T-helper 17 cell (primary cell): ENCODE measurements around the gene OR9I1. TPM values are rescaled to one million over a fixed set of nuclear protein-coding genes. Genes with fewer than 3 reads are reported as not detected.

Experiments
- ATAC-seq: fragments of 150-1000 bp; cut with Tn5 transposase; 2 replicates; pipeline ENCODE4 v1.10.0; 2021; ENCODE audit warnings: mild to moderate bottlenecking, moderate library complexity
- DNase-seq, 3 donors: peaks; one replicate each; pipeline versions ENCODE4 v3.0.0 to v3.0.0-alpha.2; 2020 to 2021
- H3K9me3 ChIP-seq: one replicate; pipeline ENCODE4 v1.7.0; 2013; ENCODE audit warnings: low read length, mild to moderate bottlenecking; ENCODE audit not compliant: control insufficient read depth, poor library complexity, severe bottlenecking
- H3K27ac Mint-ChIP-seq: one replicate; pipeline ENCODE4 v1.8.0; 2022; ENCODE audit warnings: mild to moderate bottlenecking, moderate library complexity, mixed read lengths
- H3K27me3 Mint-ChIP-seq: one replicate; pipeline ENCODE4 v1.8.0; 2022; ENCODE audit warnings: mixed read lengths
- H3K36me3 Mint-ChIP-seq: one replicate; pipeline ENCODE4 v1.8.0; 2022; ENCODE audit warnings: low read depth, mixed read lengths
- H3K4me1 Mint-ChIP-seq: one replicate; pipeline ENCODE4 v1.8.0; 2022; ENCODE audit warnings: mild to moderate bottlenecking, mixed read lengths
- H3K4me3 Mint-ChIP-seq: one replicate; pipeline ENCODE4 v1.8.0; 2022; ENCODE audit warnings: mild to moderate bottlenecking, moderate library complexity, mixed read lengths
- total RNA-seq, 4 donors: library from RNA in 2 of 4; stranded (reverse) in 2 of 4; gene quantifications; one replicate each; pipeline ENCODE4 v1.2.3 and lab custom pipeline; 2022 to 2026

The OR9I1 gene
- not detected for total RNA-seq
- total RNA-seq (lab: John Stamatoyannopoulos, UW): 0 reads per million in 2 donors

- no peak within 1 kb of the TSS for H3K4me3 Mint-ChIP-seq
- H3K27ac Mint-ChIP-seq: no peak within 1 kb of the TSS
- H3K9me3 ChIP-seq: no peaks in the 10 kb centered on the region
- H3K36me3 Mint-ChIP-seq: no peaks in the 10 kb centered on the region
- no peaks in the 10 kb centered on the region for H3K4me1 Mint-ChIP-seq
- peaks cover 49% of the 10 kb centered on the region for H3K27me3 Mint-ChIP-seq
- DNase-seq (no peak), ATAC-seq (no peak)
Observed at GRCh38 chr11:58125469-58125868, at the start of gene OR9I1. Gene OR9I1 (minus strand): TSS chr11:58125530. CDS start chr11:58119444, 6,086 bp downstream.

GRCh38 chr11:58165504-58166106 lies 40.3 kb upstream of the OR9I1 start:
- H3K9me3 ChIP-seq: no peaks in the 10 kb centered on the region
- DNase-seq (no peak), ATAC-seq (no peak)
- Mint-ChIP-seq H3K36me3 (no peaks in the 10 kb centered on the region), H3K27me3 (peaks cover 41% of the 10 kb centered on the region), H3K4me3 (no peak overlapping the region), H3K27ac (no peak overlapping the region), H3K4me1 (peaks cover 5% of the 10 kb centered on the region)

GRCh38 chr11:58164990-58165389 lies 39.7 kb upstream of the OR9I1 start:
- ATAC-seq: no peak
- DNase-seq: no peak
- no peak overlapping the region for H3K4me3 Mint-ChIP-seq
- H3K9me3 ChIP-seq: no peaks in the 10 kb centered on the region
- no peaks in the 10 kb centered on the region for H3K36me3 Mint-ChIP-seq
- H3K27ac Mint-ChIP-seq: no peak overlapping the region
- peaks cover 40% of the 10 kb centered on the region for H3K27me3 Mint-ChIP-seq
- H3K4me1 Mint-ChIP-seq: peaks cover 5% of the 10 kb centered on the region

GRCh38 chr11:58164389-58164788 lies 39.1 kb upstream of the OR9I1 start:
- Mint-ChIP-seq H3K36me3 (no peaks in the 10 kb centered on the region), H3K4me3 (no peak overlapping the region), H3K4me1 (peaks cover 2% of the 10 kb centered on the region), H3K27me3 (peaks cover 34% of the 10 kb centered on the region), H3K27ac (no peak overlapping the region)
- H3K9me3 ChIP-seq: no peaks in the 10 kb centered on the region
- no peak for ATAC-seq
- DNase-seq: no peak

- ATAC-seq: no peak
- H3K36me3 Mint-ChIP-seq: no peaks in the 10 kb centered on the region
- peaks cover 39% of the 10 kb centered on the region for H3K27me3 Mint-ChIP-seq
- no peak overlapping the region for H3K27ac Mint-ChIP-seq
- DNase-seq: no peak
- H3K9me3 ChIP-seq: no peaks in the 10 kb centered on the region
- no peaks in the 10 kb centered on the region for H3K4me1 Mint-ChIP-seq
- H3K4me3 Mint-ChIP-seq: no peak overlapping the region
Observed at GRCh38 chr11:58152781-58153180, 27.5 kb upstream of the OR9I1 start.

- no peak for DNase-seq
- H3K9me3 ChIP-seq: no peaks in the 10 kb centered on the region
- Mint-ChIP-seq H3K4me3 (no peak overlapping the region), H3K4me1 (no peaks in the 10 kb centered on the region), H3K36me3 (peaks cover 2% of the 10 kb centered on the region), H3K27me3 (peaks cover 6% of the 10 kb centered on the region), H3K27ac (no peak overlapping the region)
- ATAC-seq: no peak
Observed at GRCh38 chr11:58142761-58143160, 17.4 kb upstream of the OR9I1 start.

GRCh38 chr11:58135171-58135570 lies 9.8 kb upstream of the OR9I1 start:
- no peaks in the 10 kb centered on the region for H3K9me3 ChIP-seq
- H3K36me3 Mint-ChIP-seq: peaks cover 2% of the 10 kb centered on the region
- no peak overlapping the region for H3K27ac Mint-ChIP-seq
- DNase-seq (no peak), ATAC-seq (no peak)
- H3K4me3 Mint-ChIP-seq: no peak overlapping the region
- no peaks in the 10 kb centered on the region for H3K27me3 Mint-ChIP-seq
- peaks cover 2% of the 10 kb centered on the region for H3K4me1 Mint-ChIP-seq

GRCh38 chr11:58134151-58134550 lies 8.8 kb upstream of the OR9I1 start:
- no peaks in the 10 kb centered on the region for H3K27me3 Mint-ChIP-seq
- no peak overlapping the region for H3K4me3 Mint-ChIP-seq
- H3K36me3 Mint-ChIP-seq: peaks cover 2% of the 10 kb centered on the region
- H3K4me1 Mint-ChIP-seq: peaks cover 2% of the 10 kb centered on the region
- no peak overlapping the region for H3K27ac Mint-ChIP-seq
- no peak for DNase-seq
- ATAC-seq: no peak
- no peaks in the 10 kb centered on the region for H3K9me3 ChIP-seq

GRCh38 chr11:58133309-58134076 lies 8.2 kb upstream of the OR9I1 start:
- H3K9me3 ChIP-seq: no peaks in the 10 kb centered on the region
- Mint-ChIP-seq H3K4me3 (no peak overlapping the region), H3K27ac (no peak overlapping the region), H3K27me3 (no peaks in the 10 kb centered on the region), H3K4me1 (peaks cover 2% of the 10 kb centered on the region), H3K36me3 (no peaks in the 10 kb centered on the region)
- DNase-seq: no peak
- ATAC-seq: no peak

- peaks cover 34% of the 10 kb centered on the region for H3K27me3 Mint-ChIP-seq
- ATAC-seq: no peak
Observed at GRCh38 chr11:58127350-58127749, 2.0 kb upstream of the OR9I1 start.

GRCh38 chr11:58121096-58121495 lies 4.2 kb downstream of the OR9I1 start:
- H3K4me3 Mint-ChIP-seq: no peak overlapping the region
- H3K4me1 Mint-ChIP-seq: no peaks in the 10 kb centered on the region
- no peaks in the 10 kb centered on the region for H3K36me3 Mint-ChIP-seq
- ATAC-seq (no peak), DNase-seq (no peak)
- H3K9me3 ChIP-seq: no peaks in the 10 kb centered on the region
- H3K27me3 Mint-ChIP-seq: peaks cover 50% of the 10 kb centered on the region
- no peak overlapping the region for H3K27ac Mint-ChIP-seq

More at GRCh38 chr11:58127350-58127749, 2.0 kb upstream of the OR9I1 start:
- H3K36me3 Mint-ChIP-seq: no peaks in the 10 kb centered on the region
- no peak for DNase-seq
- no peak overlapping the region for H3K27ac Mint-ChIP-seq
- H3K4me1 Mint-ChIP-seq: no peaks in the 10 kb centered on the region
- no peaks in the 10 kb centered on the region for H3K9me3 ChIP-seq
- H3K4me3 Mint-ChIP-seq: no peak overlapping the region

GRCh38 chr11:58097437-58097836 lies 27.9 kb downstream of the OR9I1 start:
- Mint-ChIP-seq H3K36me3 (no peaks in the 10 kb centered on the region), H3K27ac (no peak overlapping the region), H3K4me3 (no peak overlapping the region), H3K27me3 (no peaks in the 10 kb centered on the region), H3K4me1 (no peaks in the 10 kb centered on the region)
- DNase-seq (no peak), ATAC-seq (no peak)
- H3K9me3 ChIP-seq: no peaks in the 10 kb centered on the region

- Mint-ChIP-seq H3K27me3 (no peaks in the 10 kb centered on the region), H3K4me1 (no peaks in the 10 kb centered on the region), H3K36me3 (no peaks in the 10 kb centered on the region), H3K27ac (no peak overlapping the region), H3K4me3 (no peak overlapping the region)
- H3K9me3 ChIP-seq: no peaks in the 10 kb centered on the region
- ATAC-seq (no peak), DNase-seq (no peak)
Observed at GRCh38 chr11:58086528-58086927, 38.8 kb downstream of the OR9I1 start.

GRCh38 chr11:58075781-58076180 lies 49.5 kb downstream of the OR9I1 start:
- no peak overlapping the region for H3K4me3 Mint-ChIP-seq
- no peak overlapping the region for H3K27ac Mint-ChIP-seq
- DNase-seq: no peak
- no peaks in the 10 kb centered on the region for H3K27me3 Mint-ChIP-seq
- H3K4me1 Mint-ChIP-seq: no peaks in the 10 kb centered on the region
- H3K36me3 Mint-ChIP-seq: no peaks in the 10 kb centered on the region
- ATAC-seq: no peak
- H3K9me3 ChIP-seq: no peaks in the 10 kb centered on the region
